NK-92 treated with Interleukin-12 subunit alpha and Interleukin-12 subunit beta, amount 100 ng/mL, for 24 hours (cell line): ENCODE measurements around the gene DOK7.

Experiments
- DNase-seq: peaks from one replicate; lab custom pipeline; 2025; lab: John Stamatoyannopoulos, UW

DOK7 gene

GRCh38 chr4:3475041-3475712, 12.1 kb downstream of the DOK7 start:
- DNase-seq = no peak

- DNase-seq = no peak
Measured at GRCh38 chr4:3475713-3476260, 12.7 kb downstream of the DOK7 start.

- DNase-seq = no peak
Measured at GRCh38 chr4:3476341-3476747, 13.2 kb downstream of the DOK7 start.

GRCh38 chr4:3476936-3477749, 14.0 kb downstream of the DOK7 start:
- DNase-seq = no peak

- DNase-seq = no peak
Measured at GRCh38 chr4:3477750-3478430, 14.8 kb downstream of the DOK7 start.

- DNase-seq = no peak
Measured at GRCh38 chr4:3478446-3479357, 15.6 kb downstream of the DOK7 start.

- no peak for DNase-seq
Measured at GRCh38 chr4:3479358-3480101, 16.4 kb downstream of the DOK7 start.

GRCh38 chr4:3480528-3481112, 17.5 kb downstream of the DOK7 start:
- DNase-seq = peak; percentile 27

- DNase-seq = no peak
Measured at GRCh38 chr4:3481113-3481531, 18.0 kb downstream of the DOK7 start.

GRCh38 chr4:3481783-3482393, 18.8 kb downstream of the DOK7 start:
- DNase-seq = no peak

- no peak for DNase-seq
Measured at GRCh38 chr4:3482707-3483106, 19.6 kb downstream of the DOK7 start.

GRCh38 chr4:3483471-3483921, 20.4 kb downstream of the DOK7 start:
- no peak for DNase-seq

GRCh38 chr4:3484057-3484973, 21.2 kb downstream of the DOK7 start:
- no peak for DNase-seq

GRCh38 chr4:3485011-3485791, 22.1 kb downstream of the DOK7 start:
- peak; percentile 38 for DNase-seq

GRCh38 chr4:3485886-3486540, 22.9 kb downstream of the DOK7 start:
- DNase-seq = no peak

- DNase-seq = no peak
Measured at GRCh38 chr4:3486541-3487540, 23.7 kb downstream of the DOK7 start.
